Colon (tissue), 2 donors: Measurements from ENCODE around the gene BMX.
A peak's percentile ranks its signal among the peaks of the same experiment; 100 is the strongest.

Experiments
- FAIRE-seq: peaks from 2 replicates; lab custom pipeline; 2012; peaks lifted over from hg19 to GRCh38; lab: Jason Lieb, UNC
- donor health status: control.
- donor health status: control.

The BMX gene

DNA sequence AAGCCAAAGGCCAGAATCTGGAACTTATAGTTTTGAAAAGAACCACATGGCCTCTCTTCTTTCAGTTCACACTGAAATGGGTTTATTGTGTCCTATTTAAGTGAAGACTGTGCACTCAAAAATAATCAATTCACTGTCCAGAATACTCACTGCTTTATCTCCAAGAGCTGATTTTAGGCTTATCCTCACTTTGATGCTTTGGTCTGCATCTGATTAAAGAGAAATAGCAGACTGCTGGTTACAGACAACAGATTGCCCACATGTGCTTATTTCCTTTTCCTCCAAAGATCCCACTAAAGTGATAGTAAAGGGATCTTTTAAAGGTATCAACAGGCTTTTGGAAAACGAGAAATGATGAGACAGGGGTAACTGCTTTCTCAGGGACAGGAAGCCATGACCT lies 69.5 kb downstream of the BMX start:
- no peak for FAIRE-seq

DNA sequence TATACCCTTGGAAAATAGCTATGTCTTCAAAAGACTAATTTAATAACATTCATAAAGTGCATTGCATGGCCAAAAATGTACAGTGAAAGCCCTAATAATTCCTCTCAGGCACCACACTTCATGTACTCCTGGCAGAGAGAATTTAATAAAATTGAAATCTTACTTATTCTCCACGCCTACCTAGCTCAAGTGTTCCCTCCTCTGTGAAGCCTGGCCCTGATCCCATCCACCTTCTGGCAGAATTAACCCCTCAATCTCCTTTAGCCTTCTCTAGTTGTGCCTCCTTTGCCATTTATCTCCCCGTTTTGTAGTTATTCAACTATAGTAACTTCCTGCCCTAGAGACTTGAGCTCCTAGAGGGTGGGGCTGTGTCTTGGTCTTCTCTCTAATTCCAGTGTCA lies 73.4 kb downstream of the BMX start:
- FAIRE-seq: no peak

DNA sequence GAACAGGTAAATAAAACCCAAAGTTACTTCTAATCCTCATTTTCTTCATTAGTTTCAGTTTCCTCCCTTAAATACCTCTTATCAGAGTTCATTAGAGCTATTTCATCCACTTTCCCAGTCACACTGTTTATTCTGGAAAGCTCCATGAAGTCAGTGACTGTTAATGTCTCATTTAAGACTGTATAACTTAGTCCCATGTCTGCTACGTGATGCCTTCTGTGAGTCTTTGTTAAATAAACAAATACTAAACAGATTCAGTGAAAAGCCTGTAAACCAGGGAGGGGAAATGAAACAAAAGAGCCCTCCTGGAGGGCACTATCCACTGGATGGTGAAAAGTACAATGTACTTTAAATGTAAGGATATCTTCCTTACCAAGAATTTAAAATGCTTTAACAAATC lies 75.4 kb downstream of the BMX start:
- peak; percentile 69 for FAIRE-seq

DNA sequence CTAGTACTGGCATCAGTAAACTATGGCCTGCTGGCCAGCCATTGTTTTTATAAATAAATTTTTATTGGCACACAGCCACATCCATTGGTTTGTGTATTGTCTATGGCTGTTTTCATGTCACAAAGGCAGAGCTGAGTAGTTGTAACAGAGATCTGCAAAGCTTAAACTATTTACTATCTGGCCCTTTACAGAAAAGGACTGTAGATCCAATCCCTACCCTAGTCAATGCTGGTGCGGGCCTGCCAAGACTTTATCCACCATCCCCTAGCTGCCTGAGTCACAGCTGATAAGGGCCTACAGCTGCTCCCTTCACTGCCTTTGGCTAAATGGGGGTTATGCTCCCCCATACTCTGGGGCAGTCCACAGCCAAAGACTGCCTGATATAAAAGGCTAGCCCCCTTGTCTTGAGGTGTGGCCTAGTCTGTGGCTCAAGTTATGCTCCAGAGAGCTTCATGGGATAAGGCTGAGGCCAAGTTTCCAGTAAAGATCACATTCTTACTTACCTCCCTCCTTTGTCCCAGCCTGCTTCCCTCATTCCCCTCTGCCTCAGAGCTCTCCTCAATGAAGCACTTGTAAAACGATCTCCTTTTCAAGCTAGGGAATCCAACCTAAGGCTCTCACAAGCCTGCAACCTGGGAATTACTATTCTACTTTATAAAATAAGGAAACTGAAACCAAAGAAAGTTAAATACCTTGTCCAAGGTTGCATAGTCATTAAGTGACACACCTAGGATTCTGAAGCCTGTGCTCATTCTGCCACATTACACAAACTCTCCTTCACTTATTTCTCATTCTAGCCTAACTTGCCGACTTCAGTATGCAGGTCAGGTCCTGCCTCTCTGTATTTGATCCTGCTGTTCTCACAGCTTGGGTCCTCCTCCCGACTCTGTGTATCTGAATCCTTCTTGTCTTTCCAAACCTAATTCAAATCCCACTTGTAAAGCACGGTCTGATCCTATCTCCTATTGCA lies 79.5 kb downstream of the BMX start:
- FAIRE-seq: peak; percentile 78

DNA sequence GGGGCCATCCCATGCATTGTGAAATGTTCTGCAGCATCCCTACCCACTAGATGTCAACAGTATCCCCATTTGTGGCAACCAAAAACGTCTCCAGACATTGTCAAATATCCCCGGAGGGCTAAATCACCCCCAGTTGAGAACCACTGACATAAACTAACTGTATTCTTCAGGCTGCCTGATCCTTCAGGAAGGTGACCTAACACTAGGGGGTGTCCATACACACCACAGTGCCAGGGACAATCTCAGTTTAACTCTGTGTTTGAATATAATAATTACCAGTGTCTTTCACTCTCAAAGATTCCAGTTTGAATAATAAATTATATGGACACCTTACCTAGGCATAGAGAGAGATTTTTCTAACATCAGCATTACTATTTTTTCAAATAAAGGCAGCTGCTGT lies 93.8 kb downstream of the BMX start:
- no peak for FAIRE-seq

DNA sequence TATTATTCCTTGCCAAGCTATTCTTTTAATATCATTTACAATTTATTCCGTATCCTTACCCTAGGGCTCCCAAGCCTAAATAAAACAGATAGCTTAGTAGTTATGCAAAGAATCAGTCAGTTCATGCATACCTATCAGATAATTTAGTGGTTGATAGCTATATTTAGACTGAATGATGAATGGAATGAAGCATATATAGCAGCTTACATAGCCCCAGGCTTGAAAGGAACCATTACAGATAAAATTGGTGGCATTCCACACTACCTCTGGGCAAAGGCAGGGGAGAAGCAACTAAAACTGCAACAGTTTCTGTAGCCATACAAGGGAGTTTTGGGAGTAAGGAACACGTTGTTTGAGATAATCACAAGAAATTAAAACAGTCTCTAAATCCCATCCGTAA lies 97.4 kb downstream of the BMX start:
- FAIRE-seq: no peak

DNA sequence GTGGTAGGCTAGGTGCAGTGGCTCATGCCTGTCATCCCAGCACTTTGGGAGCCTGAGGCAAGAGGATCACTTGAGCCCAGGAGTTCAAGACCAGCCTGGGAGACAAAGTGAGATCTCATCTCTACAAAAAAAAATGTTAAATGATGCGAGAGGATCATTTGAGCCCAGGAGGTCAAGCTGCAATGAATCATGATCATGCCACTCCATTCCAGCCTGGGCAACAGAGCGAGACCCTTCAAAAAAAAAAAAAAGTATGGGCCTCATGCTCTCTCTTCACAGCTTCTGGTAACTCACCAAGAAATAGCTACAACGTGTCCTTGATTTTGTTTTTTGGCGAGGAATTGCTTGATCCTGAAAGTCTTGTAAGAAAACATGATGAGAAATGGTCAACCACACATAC lies 98.9 kb downstream of the BMX start:
- no peak for FAIRE-seq

DNA sequence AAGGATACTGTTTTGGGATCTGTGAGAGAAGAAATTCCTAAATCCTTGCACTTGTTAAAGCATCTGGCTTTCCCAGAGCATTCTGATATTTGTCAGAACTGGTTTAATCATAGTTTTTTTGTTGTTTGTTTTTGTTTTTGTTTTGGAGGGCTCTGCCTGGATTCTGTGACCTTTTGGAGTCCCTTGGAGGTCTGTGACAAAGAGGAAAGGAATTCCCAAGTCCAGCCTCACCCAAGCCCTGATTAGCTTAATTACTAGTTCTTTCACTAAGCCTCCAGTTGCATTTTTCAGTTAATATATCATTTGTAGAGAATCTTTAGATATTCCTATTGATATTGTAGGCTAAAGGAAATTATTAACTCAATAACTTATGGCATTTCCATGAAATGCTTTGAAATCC lies 99.4 kb downstream of the BMX start:
- no peak for FAIRE-seq

DNA sequence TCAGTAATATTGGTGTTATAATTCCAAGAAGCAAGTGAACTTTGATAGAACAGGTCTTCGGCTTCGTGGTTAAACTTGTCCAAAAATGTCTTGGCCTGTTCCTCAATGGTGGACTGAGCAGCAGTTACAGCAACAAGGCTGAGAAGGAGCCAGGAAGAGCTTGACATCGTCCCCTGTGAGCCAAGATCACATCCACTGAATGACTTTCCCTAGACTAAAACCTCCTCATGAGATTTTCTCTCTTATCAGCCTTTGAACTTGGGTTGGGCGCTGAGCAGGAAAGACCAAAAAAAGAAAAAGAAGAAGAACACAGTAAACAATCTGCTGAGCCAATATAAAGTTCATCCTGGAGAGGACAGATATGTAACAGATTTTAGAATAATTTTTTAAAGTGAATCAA lies 100.1 kb downstream of the BMX start, which contains the start of gene ACE2:
Gene ACE2, minus strand, starts transcription at position 216 of the 400 bp plus-strand sequence. Its CDS starts 49 bp downstream, at position 167.
- FAIRE-seq: peak; percentile 38

DNA sequence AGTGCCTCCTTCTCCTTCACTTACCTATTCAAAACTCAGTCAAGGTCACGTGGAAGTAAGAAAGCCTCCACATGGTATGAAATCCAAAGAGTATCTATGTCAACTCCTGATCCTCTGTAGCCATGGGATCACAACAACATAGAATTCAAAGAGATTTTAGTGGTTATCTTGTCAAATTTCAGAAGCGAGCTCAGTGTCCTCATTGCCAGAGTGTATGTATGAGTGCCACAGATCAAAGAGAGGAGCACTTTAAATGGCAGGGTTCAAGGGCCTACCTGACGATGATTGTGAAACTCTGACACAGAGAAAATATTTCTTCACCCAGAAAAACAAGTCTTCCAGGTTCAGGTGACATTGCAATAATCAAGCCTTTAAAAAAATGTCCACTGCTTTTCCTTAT lies 101.3 kb downstream of the BMX start:
- FAIRE-seq: no peak

DNA sequence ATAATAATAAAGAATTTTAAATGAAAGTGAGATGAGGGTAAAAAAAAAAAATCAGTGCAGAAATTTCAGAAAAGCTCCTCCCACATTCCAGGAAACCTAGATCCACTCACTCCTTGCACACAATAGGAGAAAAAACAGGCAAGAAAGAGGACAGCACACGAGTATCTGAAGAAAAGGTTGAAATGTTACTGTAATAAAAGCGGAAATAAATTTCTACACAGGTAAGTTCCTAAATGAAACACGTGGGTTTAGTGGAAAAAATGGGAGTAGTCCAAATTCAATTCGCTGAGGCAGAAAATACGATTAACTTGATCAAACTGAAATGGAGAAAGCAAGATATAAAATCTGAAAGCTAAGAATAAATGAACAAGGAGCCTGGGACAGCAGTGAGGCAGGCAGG lies 102.2 kb downstream of the BMX start:
- no peak for FAIRE-seq

DNA sequence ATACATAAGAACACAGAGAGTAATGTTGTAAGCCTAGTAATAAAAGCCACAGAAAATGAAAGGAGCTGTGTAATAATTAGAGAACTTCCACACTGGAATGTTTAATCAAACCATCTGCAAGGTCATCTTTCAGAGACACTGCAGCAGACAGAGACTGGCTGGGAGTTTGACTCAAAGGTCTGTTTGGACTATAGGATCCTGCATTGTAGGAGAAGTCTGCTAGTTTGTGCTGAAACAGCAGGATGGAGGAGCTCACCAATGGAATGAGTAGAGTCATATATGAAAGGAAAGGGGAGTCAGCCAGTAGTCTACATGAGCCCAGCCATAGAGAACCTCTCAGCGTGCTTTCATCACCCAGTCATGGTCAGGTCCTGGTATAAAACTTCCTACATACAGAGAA lies 104.6 kb downstream of the BMX start:
- no peak for FAIRE-seq
